ENCODE measurements around the gene SCGB1C1. TPM values are rescaled to one million over a fixed set of nuclear protein-coding genes. Genes with fewer than 3 reads are reported as not detected.
"Not testable (repeated sequence)": the region's sequence is repeated elsewhere in the genome, so short reads cannot be mapped to it uniquely, and the experiment has no call there.

SCGB1C1 gene
- total RNA-seq: not detected

DNA sequence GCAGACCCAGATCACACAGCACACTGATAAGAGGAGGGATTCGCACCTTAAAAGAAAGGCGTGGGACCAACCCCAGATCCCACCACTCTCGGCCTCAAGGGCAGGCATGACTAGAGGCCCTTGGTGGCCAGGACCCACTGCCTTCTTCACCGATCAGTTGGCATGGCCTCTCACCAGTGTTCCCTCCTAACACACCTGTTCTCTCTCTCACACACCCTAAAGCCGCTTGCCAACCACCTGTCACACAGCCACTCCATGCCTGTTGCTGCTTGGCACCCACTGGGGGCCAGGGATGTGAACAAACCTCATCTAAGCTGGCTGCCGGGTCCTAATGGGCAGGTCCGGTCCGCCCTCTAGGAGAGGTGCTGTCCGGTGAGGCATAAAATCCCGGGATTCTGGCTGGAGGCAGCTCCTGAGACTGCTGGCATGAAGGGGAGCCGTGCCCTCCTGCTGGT is at the start of gene SCGB1C1:
Gene SCGB1C1 (plus strand): TSS at position 405 of the 455 bp plus-strand sequence. CDS start 22 bp downstream, at position 427.
- POLR2A ChIA-PET; H3K27ac Mint-ChIP-seq; intact Hi-C loops (cut with DNase I, micrococcal nuclease); H3K36me3 Mint-ChIP-seq (ENCODE audit: low read depth); H3K4me3 Mint-ChIP-seq; DNase-seq; CTCF ChIA-PET; ATAC-seq; H3K9me3 Mint-ChIP-seq (ENCODE audit: low read depth); H3K27me3 Mint-ChIP-seq: not testable (repeated sequence)
- peaks cover 12% of the 10 kb centered on the region for H3K4me1 Mint-ChIP-seq

DNA sequence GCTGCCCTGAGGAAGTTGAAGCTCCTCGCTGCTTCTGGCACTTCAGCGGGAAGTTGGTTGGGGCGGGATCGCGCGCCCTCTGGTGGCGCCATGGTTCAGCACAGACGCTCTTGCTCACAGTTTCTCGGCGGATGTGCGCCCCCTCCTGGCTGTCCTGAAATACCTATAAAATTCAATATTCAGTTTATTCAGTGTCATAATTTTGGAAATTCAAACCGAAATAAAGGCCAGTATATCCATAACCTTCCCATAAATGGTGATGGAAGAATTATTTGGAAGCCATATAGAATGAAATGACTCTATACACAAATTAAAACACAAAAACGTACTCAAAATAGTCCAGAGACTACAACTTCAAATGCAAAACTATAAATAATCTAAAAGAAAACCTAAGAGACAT is 12.6 kb upstream of the SCGB1C1 start:
- H3K36me3 Mint-ChIP-seq (ENCODE audit: low read depth); H3K9me3 Mint-ChIP-seq (ENCODE audit: low read depth); ATAC-seq; POLR2A ChIA-PET; H3K27me3 Mint-ChIP-seq; H3K4me3 Mint-ChIP-seq; DNase-seq; H3K27ac Mint-ChIP-seq; intact Hi-C loops (cut with DNase I, micrococcal nuclease); CTCF ChIA-PET; H3K4me1 Mint-ChIP-seq: not testable (repeated sequence)

DNA sequence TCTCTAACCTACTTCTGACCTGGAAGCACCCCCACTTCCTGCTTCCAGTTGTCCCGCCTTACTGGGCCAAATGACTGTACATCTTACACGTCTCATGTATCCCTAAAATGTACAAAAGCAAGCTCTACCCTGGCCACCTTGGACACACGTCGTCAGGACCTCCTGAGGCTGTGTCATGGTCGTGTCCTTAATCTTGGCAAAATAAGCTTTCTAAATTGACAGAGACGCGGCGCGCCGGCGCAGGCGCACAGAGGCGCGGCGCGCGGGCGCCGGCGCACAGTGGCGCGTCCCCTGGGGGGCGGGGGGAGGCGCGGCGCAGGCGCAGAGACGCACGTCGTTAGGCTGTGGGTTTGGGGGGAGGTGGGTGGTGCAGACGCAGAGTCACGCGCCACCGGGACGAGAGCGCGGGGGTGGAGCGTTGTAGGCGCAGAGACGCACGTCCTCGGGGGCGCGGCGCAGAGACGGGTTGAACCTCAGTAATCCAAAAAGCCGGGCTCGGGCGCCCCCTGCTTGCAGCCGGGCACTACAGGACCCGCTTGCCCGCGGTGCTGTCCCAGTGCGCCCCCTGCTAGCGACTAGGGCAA is 3.6 kb upstream of the SCGB1C1 start:
- H3K36me3 Mint-ChIP-seq (ENCODE audit: low read depth); ATAC-seq; H3K27ac Mint-ChIP-seq; intact Hi-C loops (cut with DNase I, micrococcal nuclease); H3K9me3 Mint-ChIP-seq (ENCODE audit: low read depth); CTCF ChIA-PET; H3K4me3 Mint-ChIP-seq; H3K27me3 Mint-ChIP-seq: not testable (repeated sequence)
- H3K4me1 Mint-ChIP-seq: peaks cover 12% of the 10 kb centered on the region
- peak; percentile 15 for DNase-seq
- POLR2A ChIA-PET: interaction anchor here (0.7 kb wide), 1 partner anchor 18 kb away, joined by 5 read pairs; the partner anchor contains the start of genes BET1L and RIC8A

DNA sequence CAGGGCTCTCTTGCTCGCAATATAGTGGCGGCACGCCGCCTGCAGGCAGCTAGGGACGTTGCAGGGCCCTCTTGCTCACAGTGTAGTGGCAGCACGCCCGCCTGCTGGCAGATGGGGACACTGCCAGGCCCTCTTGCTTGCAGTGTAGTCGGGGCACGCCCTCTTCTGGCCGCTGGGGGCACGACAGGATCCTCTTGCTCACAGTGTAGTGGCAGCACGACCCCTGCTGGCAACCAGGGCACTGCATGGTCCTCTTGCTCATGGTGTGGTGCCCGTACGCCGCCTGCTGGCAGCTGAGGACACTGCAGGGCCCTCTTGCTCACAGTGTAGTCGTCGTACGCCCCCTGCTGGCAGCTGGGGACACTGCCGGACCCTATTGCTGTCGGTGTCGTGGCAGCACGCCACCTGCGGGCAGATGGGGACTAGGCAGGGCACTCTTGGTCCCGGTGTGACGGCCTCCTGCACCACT is 3.0 kb upstream of the SCGB1C1 start:
- intact Hi-C loops (cut with DNase I, micrococcal nuclease); CTCF ChIA-PET; H3K27ac Mint-ChIP-seq; H3K4me3 Mint-ChIP-seq; H3K9me3 Mint-ChIP-seq (ENCODE audit: low read depth); H3K27me3 Mint-ChIP-seq; H3K36me3 Mint-ChIP-seq (ENCODE audit: low read depth): not testable (repeated sequence)
- POLR2A ChIA-PET: interaction anchor here (0.7 kb wide), 1 partner anchor 18 kb away, joined by 5 read pairs; the partner anchor contains the start of genes BET1L and RIC8A
- ATAC-seq (peak; percentile 86), DNase-seq (peak; percentile 71)
- peaks cover 12% of the 10 kb centered on the region for H3K4me1 Mint-ChIP-seq

DNA sequence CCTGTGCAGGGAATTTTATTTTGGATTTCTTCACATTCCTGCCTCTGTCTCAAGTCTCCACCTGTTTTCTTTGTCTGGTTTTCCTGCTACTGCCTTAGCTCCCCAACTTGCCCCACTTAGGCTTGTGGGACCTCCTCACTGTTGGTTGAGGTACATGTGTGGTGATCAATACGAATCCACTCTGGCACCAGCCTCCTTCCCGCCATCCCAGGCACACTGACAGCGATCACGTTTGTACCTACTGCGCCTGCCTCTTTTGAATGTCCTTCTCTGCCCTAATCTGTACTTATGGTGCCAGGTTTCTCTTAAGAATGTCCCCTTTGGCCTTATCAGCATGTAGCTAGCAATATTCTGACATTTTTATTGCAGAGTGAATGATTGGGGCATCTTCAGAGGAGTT is 2.3 kb upstream of the SCGB1C1 start:
- ATAC-seq; H3K36me3 Mint-ChIP-seq (ENCODE audit: low read depth); H3K9me3 Mint-ChIP-seq (ENCODE audit: low read depth); intact Hi-C loops (cut with DNase I, micrococcal nuclease); H3K27me3 Mint-ChIP-seq; POLR2A ChIA-PET; H3K4me3 Mint-ChIP-seq; CTCF ChIA-PET; H3K27ac Mint-ChIP-seq; DNase-seq: not testable (repeated sequence)
- peaks cover 12% of the 10 kb centered on the region for H3K4me1 Mint-ChIP-seq

- H3K27me3 Mint-ChIP-seq; CTCF ChIA-PET; H3K4me3 Mint-ChIP-seq; H3K36me3 Mint-ChIP-seq (ENCODE audit: low read depth); H3K9me3 Mint-ChIP-seq (ENCODE audit: low read depth); POLR2A ChIA-PET; H3K27ac Mint-ChIP-seq; intact Hi-C loops (cut with DNase I, micrococcal nuclease): not testable (repeated sequence)
- DNase-seq: peak; percentile 77
- peak; percentile 73 for ATAC-seq
- H3K4me1 Mint-ChIP-seq: peaks cover 12% of the 10 kb centered on the region
These were observed 1.1 kb upstream of the SCGB1C1 start for GRCh38 chr11:191490-192478.

GRCh38 chr11:193481-193880 is 603 bp downstream of the SCGB1C1 start:
- CTCF ChIA-PET; H3K36me3 Mint-ChIP-seq (ENCODE audit: low read depth); intact Hi-C loops (cut with DNase I, micrococcal nuclease); ATAC-seq; H3K4me3 Mint-ChIP-seq; H3K27ac Mint-ChIP-seq; POLR2A ChIA-PET; H3K9me3 Mint-ChIP-seq (ENCODE audit: low read depth); H3K27me3 Mint-ChIP-seq: not testable (repeated sequence)
- H3K4me1 Mint-ChIP-seq: peaks cover 12% of the 10 kb centered on the region
- peak; percentile 4 for DNase-seq

DNA sequence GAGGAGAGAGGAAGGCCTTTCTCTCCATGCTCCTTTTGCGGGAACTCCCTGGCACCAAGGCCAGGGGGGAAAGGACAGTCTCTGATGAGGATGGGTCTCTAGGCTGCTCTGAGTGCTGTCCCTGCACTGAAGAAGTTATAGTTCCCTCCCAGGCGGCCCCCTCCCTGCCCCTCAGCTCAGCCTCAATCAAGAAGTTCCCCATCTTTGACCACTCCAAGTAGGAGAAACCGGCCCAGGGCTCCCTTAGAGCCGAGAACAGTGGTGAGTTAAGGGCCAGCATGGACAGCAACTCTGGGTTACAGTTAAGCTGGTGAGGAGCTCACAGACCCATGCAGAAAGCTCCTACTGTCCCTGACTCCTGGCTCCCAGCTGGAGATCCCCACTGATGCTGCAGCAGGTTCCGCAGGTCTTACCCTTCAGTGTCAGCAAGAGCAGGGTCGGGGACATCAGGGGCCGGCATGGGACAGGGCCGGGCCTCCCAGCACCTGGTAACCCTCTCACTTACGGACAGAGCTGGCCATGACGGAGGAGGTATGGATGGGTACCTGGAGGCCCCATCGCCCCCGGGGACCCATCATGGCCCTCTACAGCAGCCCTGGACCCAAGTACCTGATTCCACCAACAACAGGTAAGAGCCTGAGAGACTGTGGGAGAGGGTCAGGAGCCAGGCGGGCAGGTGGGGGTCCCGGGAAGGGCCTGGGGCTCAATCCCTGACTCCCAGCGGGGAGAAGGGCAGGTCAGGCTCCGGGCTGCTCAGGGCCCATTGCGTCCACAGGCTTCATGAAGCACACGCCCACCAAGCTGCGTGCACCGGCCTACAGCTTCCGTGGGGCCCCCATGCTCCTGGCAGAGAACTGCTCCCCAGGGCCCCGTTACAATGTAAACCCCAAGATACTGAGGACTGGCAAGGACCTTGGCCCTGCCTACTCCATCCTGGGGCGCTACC is 4.2 kb downstream of the SCGB1C1 start:
- ChIA-PET POLR2A (no interaction called here), CTCF (no interaction called here)
- H3K27ac Mint-ChIP-seq: no peak overlapping the region
- H3K4me3 Mint-ChIP-seq: no peak overlapping the region
- DNase-seq (peak; percentile 4), ATAC-seq (no peak)
- peaks cover 16% of the 10 kb centered on the region for H3K4me1 Mint-ChIP-seq
- peaks cover 8% of the 10 kb centered on the region for H3K36me3 Mint-ChIP-seq (ENCODE audit: low read depth)
- intact Hi-C loops (cut with DNase I, micrococcal nuclease): no loop called here
- H3K9me3 Mint-ChIP-seq (ENCODE audit: low read depth): no peaks in the 10 kb centered on the region
- no peaks in the 10 kb centered on the region for H3K27me3 Mint-ChIP-seq

DNA sequence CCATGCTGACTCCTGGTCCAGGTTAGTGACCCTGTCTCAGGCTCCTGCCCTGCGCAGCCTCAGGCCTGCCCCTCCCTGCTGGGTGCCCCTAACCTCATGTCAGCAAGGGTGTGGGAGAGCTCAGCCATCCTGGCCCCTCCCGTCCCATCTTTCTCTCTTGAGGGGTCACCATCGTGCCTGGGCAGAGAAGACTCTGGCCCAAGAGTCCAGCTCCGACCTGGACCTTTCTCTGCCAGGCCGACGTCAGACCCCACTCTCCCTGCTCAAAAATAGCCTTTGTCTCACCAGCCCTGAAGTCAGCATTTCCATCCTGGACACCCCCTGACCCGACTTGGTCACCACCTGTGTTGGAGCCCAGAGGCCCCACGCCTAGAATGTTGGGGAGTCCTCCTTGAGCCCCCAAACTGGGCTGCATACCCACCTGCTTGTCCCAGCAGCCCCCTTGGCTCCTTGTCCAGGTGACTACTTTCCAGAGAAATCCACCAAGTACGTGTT is 4.9 kb downstream of the SCGB1C1 start:
- ChIA-PET POLR2A (no interaction called here), CTCF (no interaction called here)
- no peaks in the 10 kb centered on the region for H3K27me3 Mint-ChIP-seq
- no peak for DNase-seq
- H3K4me1 Mint-ChIP-seq: peaks cover 21% of the 10 kb centered on the region
- no peak overlapping the region for H3K4me3 Mint-ChIP-seq
- ATAC-seq: no peak
- no peaks in the 10 kb centered on the region for H3K9me3 Mint-ChIP-seq (ENCODE audit: low read depth)
- intact Hi-C loops (cut with DNase I, micrococcal nuclease): no loop called here
- H3K27ac Mint-ChIP-seq: no peak overlapping the region
- peaks cover 13% of the 10 kb centered on the region for H3K36me3 Mint-ChIP-seq (ENCODE audit: low read depth)

DNA sequence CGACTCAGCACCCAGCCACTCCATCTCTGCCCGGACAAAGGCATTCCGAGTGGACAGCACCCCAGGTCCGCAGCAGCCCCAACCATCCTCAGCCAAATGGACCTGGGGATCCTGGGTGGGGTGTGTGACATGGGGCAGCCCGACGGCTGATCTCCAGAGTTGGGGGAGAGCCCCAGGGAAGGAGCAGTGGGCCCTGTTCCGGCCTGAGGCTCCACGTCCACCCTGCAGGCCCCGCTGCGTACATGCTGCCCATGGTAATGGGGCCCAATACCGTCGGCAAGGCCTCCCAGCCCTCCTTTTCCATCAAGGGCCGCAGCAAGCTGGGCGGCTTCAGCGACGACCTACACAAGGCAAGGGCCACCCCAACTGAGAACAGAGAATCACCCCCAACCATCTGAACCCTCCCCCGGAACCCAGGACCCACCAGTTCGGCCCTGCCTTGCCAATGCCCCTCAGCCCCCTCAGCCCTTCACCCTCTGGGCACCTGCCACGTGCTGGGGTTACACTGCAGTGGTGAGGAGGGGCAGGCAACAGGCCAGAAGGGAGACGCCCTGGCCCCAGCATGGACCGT is 5.4 kb downstream of the SCGB1C1 start:
- Mint-ChIP-seq H3K27ac (no peak overlapping the region), H3K36me3 (ENCODE audit: low read depth) (peaks cover 18% of the 10 kb centered on the region), H3K4me1 (peaks cover 26% of the 10 kb centered on the region), H3K27me3 (no peaks in the 10 kb centered on the region), H3K9me3 (ENCODE audit: low read depth) (no peaks in the 10 kb centered on the region), H3K4me3 (no peak overlapping the region)
- ChIA-PET CTCF (interaction anchor here (1.0 kb wide), 1 partner anchor 18 kb away, joined by 3 read pairs; no protein-coding TSS in a partner anchor), POLR2A (no interaction called here)
- ATAC-seq (no peak), DNase-seq (no peak)
- intact Hi-C loops (cut with DNase I, micrococcal nuclease): no loop called here
